ENCODE results near the gene REG4. TPM values are rescaled to one million over a fixed set of nuclear protein-coding genes. Genes with fewer than 3 reads are reported as not detected.

The REG4 gene
- total RNA-seq, 2 experiments from 2014 or later = 0.33 TPM; not detected in 1

GRCh38 chr1:119781434-119782210 lies 29.6 kb downstream of the REG4 start:
- Histone ChIP-seq H3K4me3 (ENCODE audit: low read length) (no peak overlapping the region), H3K36me3 (ENCODE audit: insufficient read depth, low read length) (no peaks in the 10 kb centered on the region), H3K9me3 (ENCODE audit: control insufficient read depth in 1 of 2, insufficient read depth in 1 of 2, low read length in 2 of 2) (no peaks in the 10 kb centered on the region), H3K27me3 (ENCODE audit: control insufficient read depth in 1 of 2, insufficient read depth in 2 of 2, low read length in 2 of 2) (peaks cover 0 to 3% of the 10 kb centered on the region in 2 experiments), H3K4me1 (ENCODE audit: insufficient read depth, low read length) (no peaks in the 10 kb centered on the region), H3K27ac (ENCODE audit: low read depth in 1 of 2, low read length in 2 of 2) (no peak overlapping the region)
- CTCF ChIA-PET = no interaction called here
- ATAC-seq (ENCODE audit: poor library complexity) = no peak
- no peaks in the 10 kb centered on the region for H3K36me3 Mint-ChIP-seq (ENCODE audit: low read depth)
- H3K4me1 Mint-ChIP-seq (ENCODE audit: low read depth) = no peaks in the 10 kb centered on the region
- no peaks in the 10 kb centered on the region for H3K9me3 Mint-ChIP-seq
- POLR2A ChIA-PET = no interaction called here
- intact Hi-C loops (cut with DNase I, micrococcal nuclease) = no loop called here
- no peak for DNase-seq
- no peak overlapping the region for H3K4me3 Mint-ChIP-seq
- H3K27ac Mint-ChIP-seq = no peak overlapping the region
- TF ChIP-seq CTCF (IDR thresholded peaks at IDR 0.05) = no peak
- peaks cover 19% of the 10 kb centered on the region for H3K27me3 Mint-ChIP-seq

DNA sequence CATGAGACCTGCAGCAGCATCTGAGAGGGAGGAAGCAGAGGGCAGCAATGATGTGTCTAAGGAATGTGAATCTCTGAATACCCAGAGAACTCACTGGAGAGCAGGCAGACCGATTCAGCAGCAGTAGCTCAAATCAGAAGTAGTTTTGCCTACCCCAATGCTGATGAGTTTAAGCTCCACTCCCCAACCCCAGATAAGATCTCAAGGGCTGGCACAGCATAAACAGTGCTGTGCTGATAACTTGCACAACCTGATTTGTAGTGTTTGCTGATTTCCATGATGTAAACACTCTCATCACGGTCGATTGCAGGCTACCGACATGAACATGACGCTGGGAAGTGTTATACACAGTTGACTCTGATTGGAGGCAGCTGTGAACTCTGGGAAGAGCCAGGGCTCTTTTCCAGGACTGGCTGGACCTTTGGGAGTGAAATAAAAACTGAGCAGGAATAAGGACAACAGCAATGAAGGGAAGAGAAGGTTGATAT lies 31.3 kb downstream of the REG4 start:
- ChIA-PET CTCF (no interaction called here), POLR2A (no interaction called here)
- no peak overlapping the region for H3K4me3 ChIP-seq (ENCODE audit: low read length)
- no peaks in the 10 kb centered on the region for H3K4me1 ChIP-seq (ENCODE audit: insufficient read depth, low read length)
- no peak overlapping the region for H3K27ac Mint-ChIP-seq
- H3K9me3 Mint-ChIP-seq = no peaks in the 10 kb centered on the region
- H3K36me3 Mint-ChIP-seq (ENCODE audit: low read depth) = no peaks in the 10 kb centered on the region
- no peaks in the 10 kb centered on the region for H3K36me3 ChIP-seq (ENCODE audit: insufficient read depth, low read length)
- no peak for TF ChIP-seq CTCF (IDR thresholded peaks at IDR 0.05)
- H3K27me3 Mint-ChIP-seq = peaks cover 19% of the 10 kb centered on the region
- no peak overlapping the region for H3K27ac ChIP-seq (ENCODE audit: low read depth in 1 of 2, low read length in 2 of 2)
- H3K4me3 Mint-ChIP-seq = no peak overlapping the region
- no peaks in the 10 kb centered on the region for H3K4me1 Mint-ChIP-seq (ENCODE audit: low read depth)
- H3K27me3 ChIP-seq (ENCODE audit: control insufficient read depth in 1 of 2, insufficient read depth in 2 of 2, low read length in 2 of 2) = peaks cover 0 to 7% of the 10 kb centered on the region in 2 experiments
- no peaks in the 10 kb centered on the region for H3K9me3 ChIP-seq (ENCODE audit: control insufficient read depth in 1 of 2, insufficient read depth in 1 of 2, low read length in 2 of 2)
- ATAC-seq (ENCODE audit: poor library complexity) (no peak), DNase-seq (no peak)
- intact Hi-C loops (cut with DNase I, micrococcal nuclease) = no loop called here

GRCh38 chr1:119778886-119779560 lies 32.2 kb downstream of the REG4 start:
- no peak overlapping the region for H3K4me3 Mint-ChIP-seq
- intact Hi-C loops (cut with DNase I, micrococcal nuclease) = no loop called here
- H3K36me3 ChIP-seq (ENCODE audit: insufficient read depth, low read length) = no peaks in the 10 kb centered on the region
- no peak overlapping the region for H3K27ac Mint-ChIP-seq
- CTCF ChIA-PET = no interaction called here
- POLR2A ChIA-PET = no interaction called here
- H3K4me1 ChIP-seq (ENCODE audit: insufficient read depth, low read length) = no peaks in the 10 kb centered on the region
- no peak for TF ChIP-seq CTCF (IDR thresholded peaks at IDR 0.05)
- no peaks in the 10 kb centered on the region for H3K36me3 Mint-ChIP-seq (ENCODE audit: low read depth)
- H3K9me3 ChIP-seq (ENCODE audit: control insufficient read depth in 1 of 2, insufficient read depth in 1 of 2, low read length in 2 of 2) = no peaks in the 10 kb centered on the region
- no peaks in the 10 kb centered on the region for H3K9me3 Mint-ChIP-seq
- H3K4me1 Mint-ChIP-seq (ENCODE audit: low read depth) = no peaks in the 10 kb centered on the region
- peaks cover under 1 to 8% of the 10 kb centered on the region in 2 experiments for H3K27me3 ChIP-seq (ENCODE audit: control insufficient read depth in 1 of 2, insufficient read depth in 2 of 2, low read length in 2 of 2)
- no peak for DNase-seq
- no peak overlapping the region for H3K27ac ChIP-seq (ENCODE audit: low read depth in 1 of 2, low read length in 2 of 2)
- no peak for ATAC-seq (ENCODE audit: poor library complexity)
- H3K27me3 Mint-ChIP-seq = peaks cover 19% of the 10 kb centered on the region
- H3K4me3 ChIP-seq (ENCODE audit: low read length) = no peak overlapping the region
